ENCODE data around the gene ANKRD13A.

The ANKRD13A gene

DNA sequence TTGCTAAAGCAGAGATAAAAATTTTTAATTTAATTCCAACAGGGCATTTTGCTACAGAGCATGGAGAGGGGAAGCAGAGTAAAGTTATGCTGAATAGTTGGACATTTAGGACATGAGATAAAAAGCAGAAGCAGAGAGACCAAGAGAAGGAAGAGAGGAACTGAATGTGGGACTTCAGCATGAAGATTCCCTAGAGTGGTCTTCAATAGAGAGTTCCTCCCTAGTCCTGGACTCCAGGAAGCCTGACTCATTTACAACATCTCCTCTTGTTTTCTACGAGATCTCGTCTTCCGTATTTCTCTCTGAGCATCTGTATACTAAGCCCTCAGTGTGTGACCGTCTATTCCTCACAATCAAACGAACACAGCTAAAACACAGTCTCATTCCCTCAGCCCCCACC is 89.7 kb downstream of the ANKRD13A start:
- DNase-seq: no peak

Measured in NCI-H1105 treated with DMSO at 0.1 percent for 48 hours (cell line).